ENCODE data around the gene ASB13.

Gene ASB13

DNA sequence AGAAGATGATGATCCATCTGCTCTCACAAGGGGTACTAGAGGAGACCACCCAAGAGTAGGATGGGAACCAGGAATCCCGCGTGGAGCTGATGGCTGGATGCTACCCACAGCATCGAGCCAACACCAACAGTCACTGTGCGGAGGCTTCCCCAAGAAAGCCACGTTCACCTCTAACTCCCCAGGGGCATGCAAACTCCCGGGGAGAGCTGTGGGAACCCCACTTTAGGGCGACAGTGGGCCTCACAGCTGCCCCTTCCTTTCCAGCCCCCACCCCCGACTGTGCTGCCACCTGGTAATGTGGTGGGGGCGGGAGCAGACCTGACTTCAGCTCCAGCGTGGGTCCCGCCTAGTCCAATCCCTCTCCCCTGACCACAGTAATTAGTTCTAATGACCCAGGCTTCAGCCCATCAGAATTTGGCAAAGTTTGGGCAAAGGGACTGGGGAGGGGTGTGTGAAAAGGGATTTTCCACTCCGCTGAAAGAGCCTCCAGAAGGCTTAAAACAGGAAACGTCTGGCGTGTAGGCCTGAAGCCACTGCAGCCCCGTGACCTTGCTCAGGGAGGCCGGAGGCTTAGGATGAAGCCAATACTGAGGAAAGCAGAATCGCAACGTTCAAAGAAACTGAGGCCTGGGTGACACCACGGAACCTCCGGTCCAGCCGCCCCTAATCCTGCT, 20.3 kb downstream of the ASB13 start:
- DNase-seq = no peak

DNA sequence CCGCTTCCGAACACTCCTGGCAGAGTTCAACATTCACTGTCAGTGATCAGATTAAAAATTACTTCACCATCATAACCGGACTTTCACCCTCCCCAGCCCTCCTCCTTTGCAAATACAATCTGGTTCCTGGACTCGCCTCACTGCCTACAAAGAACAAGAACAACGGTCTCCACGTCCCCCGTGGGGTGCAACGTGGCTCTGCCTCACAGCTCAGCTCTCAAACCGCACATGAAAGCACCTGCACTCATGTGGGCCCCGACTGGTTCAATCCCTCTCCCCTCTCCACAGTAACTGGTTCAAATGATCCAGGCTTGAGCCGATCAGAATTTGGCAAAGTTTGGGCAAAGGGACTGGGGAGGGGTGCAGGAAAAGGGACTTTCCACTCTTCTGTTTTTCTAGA, 21.0 kb downstream of the ASB13 start:
- DNase-seq = no peak

DNA sequence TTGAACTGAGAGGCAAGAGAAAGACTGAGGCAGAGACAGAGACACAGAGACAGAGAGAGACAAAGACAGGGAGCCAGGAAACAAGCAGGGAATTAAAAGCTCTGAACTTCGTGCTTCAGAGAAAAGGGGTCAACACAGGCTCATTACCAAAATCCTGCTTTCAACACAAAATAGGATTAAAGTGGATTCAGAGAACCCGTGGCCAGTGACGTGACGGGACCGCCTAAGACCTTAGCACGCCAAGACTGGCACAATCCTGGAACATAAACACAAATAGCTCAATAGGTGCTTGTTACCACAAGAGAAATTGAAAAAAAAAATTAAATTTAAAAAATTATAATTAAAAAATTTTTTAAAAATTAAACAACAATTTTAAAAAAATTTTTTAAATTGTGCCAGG, 21.5 kb downstream of the ASB13 start:
- DNase-seq = no peak

DNA sequence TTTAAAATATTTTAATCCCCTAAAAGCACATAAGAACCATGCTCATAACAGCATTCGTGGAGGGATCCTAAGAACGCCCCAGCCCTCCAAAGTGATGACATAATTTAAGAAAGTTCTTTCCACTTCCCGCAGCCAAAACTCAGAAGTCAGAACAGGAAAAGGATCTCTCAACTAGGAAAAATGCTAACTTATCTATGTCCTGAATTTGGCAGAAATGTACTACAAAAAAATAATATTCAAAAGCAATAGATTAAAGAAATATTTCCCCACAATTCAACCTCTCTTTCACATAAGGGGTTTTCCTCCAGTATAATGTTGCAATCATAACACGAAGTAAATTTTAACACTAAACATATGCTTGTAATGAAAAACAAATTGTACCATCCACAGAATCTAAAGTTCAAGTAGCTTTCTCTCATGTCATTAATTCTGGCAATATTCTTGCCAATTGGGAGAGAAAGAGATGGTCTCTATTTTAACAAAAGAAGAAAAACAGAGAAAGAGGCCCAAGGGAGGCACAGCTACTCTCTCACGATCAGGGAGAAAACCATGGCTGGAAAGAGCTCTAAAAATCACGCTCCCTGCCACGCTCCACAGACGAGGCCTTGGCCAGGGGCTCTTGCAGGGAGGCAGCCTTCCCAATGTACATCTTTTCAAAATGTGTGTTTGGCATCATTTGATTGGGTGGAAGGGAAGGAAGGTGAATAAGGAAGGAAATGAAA, 22.9 kb downstream of the ASB13 start:
- no peak for DNase-seq

DNA sequence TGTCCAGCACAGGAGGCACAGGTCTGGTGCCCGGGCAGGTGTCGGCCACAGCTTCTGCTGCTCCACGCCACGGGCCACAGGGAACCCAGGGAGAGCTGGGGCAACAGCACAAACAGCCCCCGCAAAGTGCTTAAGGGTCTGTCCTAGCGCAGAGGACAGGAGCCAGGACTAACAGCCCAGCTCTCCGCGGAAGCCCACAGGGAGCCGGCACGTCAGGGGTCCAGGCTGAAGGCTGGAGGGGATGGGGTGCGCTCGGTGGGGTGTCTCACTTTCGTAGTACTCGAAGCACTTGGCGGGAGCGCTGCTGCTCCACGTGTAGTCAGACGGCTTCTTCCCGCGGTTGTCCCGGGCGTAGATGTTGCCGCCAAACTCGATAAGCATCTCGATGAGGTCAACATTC, 24.9 kb downstream of the ASB13 start:
- DNase-seq = no peak

DNA sequence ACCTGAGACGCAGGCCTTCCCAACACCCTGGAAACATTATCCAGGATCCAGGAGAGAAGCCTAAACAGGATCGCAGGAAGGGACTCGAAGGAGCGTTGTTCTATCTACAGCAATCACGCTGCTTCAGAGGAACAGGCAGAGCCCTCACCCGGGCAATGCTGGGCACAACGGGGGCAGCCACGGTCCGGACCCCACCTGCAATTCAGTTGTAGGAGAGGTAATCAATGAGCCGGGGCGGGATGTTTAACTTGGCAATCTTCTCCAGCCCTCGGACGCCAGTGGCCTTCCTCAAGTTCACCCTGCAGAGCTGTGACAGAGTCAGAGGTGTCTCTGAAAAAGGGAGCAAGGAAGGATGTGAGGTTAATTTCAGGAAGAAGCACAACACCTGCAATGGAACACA, 25.9 kb downstream of the ASB13 start:
- no peak for DNase-seq

DNA sequence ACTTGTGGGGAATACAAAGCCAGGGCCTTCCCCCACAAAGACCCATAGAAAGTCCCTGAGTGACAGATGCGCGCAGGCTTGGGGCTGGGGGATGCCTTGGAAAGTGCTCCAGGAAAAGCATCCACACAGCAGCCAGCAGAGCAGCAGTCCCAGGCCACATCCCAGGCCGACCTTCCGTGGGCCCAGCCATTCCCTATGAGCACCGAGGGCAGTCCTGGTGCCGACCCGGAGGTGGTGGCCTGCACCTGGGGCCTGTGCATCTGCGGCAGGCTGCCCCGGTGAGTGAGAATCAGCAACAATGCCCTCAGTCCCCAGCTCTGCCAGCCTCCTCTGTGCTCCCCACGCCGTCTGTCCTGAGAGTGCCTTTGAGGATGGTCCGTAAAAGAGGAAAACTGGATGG, 26.4 kb downstream of the ASB13 start:
- DNase-seq = no peak

- DNase-seq = no peak
Measured at GRCh38 chr10:5639066-5639465, 27.3 kb downstream of the ASB13 start.

DNA sequence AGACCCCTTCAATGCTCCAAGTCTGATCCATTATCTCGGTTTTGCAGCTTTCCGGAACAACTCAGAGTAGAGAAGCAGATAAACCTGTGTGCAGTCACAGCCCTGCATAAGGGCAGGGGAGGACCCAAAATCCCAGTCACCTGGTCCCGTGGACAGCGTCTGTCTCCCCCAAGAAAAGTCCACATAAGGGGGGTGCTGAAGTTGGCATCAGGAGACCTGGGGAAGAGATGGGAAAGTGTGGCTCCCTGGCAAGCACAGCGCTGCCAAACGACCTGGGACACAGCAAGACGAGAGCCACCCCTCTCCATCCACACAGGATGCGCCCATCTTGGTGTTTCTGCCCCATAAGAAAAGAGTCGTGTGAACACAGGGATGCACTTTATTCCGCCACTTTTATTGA, 27.9 kb downstream of the ASB13 start:
- DNase-seq = no peak

DNA sequence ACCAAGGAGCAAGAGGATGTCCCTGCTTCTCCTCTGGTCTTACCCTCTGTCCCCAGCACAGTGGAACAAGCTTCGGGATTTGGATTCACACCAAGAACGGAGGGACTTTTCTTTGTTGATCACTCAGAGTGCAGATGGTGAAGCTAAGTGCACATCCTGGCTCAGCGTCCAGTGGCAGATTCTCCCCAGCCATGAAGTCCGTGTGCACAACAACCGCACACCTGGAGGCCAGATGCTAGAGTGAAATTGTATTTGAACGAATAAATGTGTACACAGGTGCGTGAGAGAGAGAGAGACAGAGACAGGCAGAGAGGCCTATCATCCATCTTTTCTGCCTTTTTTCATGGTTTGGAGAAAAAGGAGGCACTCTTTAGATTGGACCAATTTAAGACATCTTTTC, 31.5 kb downstream of the ASB13 start:
- no peak for DNase-seq

DNA sequence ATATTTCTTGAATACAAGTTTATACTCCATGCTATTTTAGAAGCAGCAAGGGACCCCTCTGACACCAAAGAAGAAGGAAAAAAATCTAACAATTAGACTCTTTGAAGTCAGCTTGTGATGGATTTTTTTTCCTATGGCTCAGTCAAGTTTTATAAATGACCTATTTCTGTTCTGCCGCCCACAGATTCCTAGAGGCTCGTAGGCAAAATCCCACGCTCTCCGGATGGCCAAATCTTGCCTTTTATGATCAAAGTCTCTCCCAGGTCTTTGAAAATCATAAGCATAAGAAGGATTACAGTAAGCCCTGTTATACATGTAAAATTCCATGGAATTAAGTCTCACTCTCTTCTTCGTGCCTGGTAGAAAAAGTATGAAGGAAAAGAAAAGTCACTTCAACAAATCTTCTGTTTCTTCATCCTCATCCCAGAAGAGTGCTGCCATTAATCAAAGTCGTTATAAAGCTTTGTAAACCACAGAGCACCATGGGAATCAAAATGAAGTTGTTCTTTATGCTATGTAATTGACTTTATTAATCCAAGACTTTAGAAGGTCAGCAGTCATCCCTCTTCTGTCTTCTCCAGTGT, 33.1 kb downstream of the ASB13 start:
- no peak for DNase-seq

- no peak for DNase-seq
Measured at GRCh38 chr10:5632446-5632845, 33.9 kb downstream of the ASB13 start.

GRCh38 chr10:5631936-5632335, 34.5 kb downstream of the ASB13 start:
- no peak for DNase-seq

- DNase-seq = no peak
Measured at GRCh38 chr10:5630112-5630436, 36.3 kb downstream of the ASB13 start.

- DNase-seq = peak; percentile 92
Measured at GRCh38 chr10:5629303-5630111, 36.9 kb downstream of the ASB13 start.

DNA sequence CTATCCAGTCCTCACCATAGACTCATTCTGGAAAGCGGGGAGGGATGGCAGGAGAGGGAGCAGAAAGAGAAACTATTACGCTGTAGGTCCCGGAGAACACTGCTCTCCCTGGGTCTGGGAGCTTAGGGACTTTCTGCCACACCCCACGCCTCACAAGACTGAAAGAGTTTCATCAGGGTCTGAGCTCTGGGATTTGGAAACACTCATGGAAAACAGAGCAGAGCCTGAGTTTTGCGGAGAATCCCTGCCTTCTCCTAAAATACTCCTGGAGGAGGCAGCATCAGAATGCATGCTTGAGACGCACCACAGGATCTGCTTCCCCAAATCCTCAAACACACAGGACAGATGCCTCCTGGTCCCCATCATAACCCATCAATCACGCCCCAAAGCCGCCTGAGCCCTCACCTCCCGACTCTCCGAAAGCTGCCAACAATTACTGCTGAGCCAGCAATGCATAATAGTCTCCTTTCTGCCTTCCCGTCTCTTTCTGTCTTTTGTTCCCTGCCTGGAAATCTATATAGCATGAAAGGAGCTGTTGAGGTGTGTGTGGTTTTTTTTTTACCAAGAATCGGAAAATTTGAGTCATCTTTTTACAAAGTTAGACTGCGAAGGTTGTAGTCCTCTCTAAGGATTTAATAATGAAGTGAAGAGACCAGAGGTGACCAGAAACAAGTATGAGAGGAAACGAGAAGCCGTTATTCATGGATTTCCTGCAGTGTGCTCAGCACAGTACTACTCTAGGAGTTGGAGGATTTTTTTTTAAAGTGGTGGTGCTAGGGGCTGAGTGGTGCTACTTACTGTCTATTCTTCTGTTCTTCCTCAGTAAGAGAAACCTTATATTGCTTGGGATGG, 37.7 kb downstream of the ASB13 start:
- peak; percentile 50 to 52 for DNase-seq

DNA sequence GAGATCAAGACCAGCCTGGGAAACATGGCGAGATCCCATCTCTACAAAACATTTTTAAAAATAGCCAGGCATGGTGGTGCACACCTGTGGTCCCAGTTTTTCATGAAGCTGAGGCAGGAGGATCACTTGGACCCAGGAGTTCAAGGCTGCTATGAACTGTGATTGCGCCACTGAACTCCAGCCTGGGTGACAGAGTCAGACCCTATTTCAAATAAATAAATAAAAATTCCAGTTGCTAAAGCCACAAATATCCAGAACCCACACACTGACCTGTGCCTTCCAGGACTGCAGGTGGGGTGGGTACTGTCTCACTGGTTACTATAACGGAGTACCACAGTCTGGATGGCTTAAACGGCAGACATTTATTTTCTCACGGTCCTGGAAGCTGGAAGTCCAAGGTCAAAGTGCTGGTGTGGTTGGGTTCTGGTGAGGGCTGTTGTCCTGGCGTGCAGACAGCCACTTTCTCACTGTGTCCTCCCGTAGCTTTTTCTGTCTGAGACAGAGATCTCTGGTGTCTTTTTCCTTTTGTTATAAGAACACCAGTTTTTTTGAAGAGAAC, 38.8 kb downstream of the ASB13 start:
- no peak for DNase-seq

DNA sequence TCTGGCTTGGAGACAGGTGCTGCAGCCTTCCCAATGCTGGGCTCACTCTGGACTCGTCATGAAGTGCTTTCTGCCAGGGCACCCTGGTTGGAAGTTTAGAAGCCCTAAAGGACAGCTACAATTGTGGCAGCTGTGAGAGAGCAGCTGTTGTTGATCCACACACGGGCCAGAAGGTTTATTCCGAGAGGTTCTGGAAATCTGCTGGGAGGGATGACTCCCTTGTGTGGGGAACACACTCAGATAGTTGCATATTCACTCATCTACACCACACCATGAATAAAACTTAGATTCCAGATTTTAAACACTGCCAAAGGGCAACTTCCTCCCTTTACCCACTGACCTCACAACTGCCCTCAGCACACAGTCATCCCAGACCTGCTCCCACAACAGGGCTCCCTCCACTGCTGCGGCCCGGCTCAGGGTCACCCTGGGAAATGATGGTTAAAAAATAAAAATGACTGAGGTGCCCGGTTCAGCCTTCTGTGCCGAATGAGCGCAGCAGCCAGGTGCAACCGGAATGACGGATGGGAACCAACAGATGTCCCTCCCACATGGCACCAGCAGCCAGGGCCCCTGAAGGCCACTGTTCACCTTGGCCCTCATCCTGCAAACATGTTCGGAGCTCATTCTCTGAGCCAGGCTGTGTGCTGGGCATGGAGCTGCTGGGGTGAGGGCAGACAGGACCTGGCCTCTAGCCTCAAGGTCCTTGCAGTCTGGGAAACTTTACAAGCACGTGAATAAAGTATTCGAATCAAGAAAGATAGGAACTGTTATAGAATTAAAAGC, 40.2 kb downstream of the ASB13 start:
- peak in 1 of 2 experiments; percentile 32 for DNase-seq

DNA sequence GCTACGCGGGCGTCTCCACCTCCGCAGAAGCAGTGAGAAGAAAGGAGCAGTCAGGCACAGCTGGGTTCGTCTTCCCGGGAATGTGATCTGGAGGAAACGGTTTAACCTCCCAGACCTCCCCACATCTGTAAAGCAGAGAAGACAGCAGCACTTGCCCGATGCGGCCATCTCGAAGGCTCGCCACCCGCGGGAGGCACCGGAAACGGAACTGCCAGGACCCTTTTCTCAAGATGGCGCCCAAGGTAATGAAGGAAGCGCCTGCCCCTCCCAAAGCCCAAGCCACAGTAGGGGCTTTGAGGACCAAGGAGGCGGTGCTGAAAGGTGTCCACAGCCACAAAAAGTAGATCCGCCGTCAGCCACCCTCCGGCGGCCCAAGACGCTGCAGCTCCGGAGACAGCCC, 41.7 kb downstream of the ASB13 start:
- no peak for DNase-seq

GRCh38 chr10:5623081-5623748, 43.2 kb downstream of the ASB13 start:
- DNase-seq = peak; percentile 92
